WTC11 (cell line): Measurements from ENCODE around the gene PRKN.

Experiments
- CREB1 ChIP-seq: sonication (generic); formaldehyde crosslinking; IDR thresholded peaks from 2 replicates; pipeline ENCODE4 v1.8.0; 2023; ENCODE audit warnings: mild to moderate bottlenecking, missing genetic modification reagents
- CREM ChIP-seq: sonication (generic); formaldehyde crosslinking; IDR thresholded peaks from 2 replicates; pipeline ENCODE4 v1.8.1; 2022; ENCODE audit warnings: mild to moderate bottlenecking, missing genetic modification reagents, moderate library complexity
- CTCF ChIP-seq: fragments of 200-600 bp; IDR thresholded peaks from 2 replicates; pipeline ENCODE4 v1.8.0; 2022; ENCODE audit warnings: antibody characterized with exemption
- E2F5 ChIP-seq: sonication (generic); formaldehyde crosslinking; IDR thresholded peaks from 2 replicates; pipeline ENCODE4 v1.8.1; 2022; ENCODE audit warnings: mild to moderate bottlenecking, moderate library complexity, missing genetic modification reagents
- GABPB1 ChIP-seq: sonication (generic); formaldehyde crosslinking; IDR thresholded peaks from 2 replicates; pipeline ENCODE4 v1.8.1; 2023; ENCODE audit warnings: mild to moderate bottlenecking, missing genetic modification reagents
- JUN ChIP-seq: sonication (generic); formaldehyde crosslinking; IDR thresholded peaks from 2 replicates; pipeline ENCODE4 v1.8.0; 2023; ENCODE audit warnings: mild to moderate bottlenecking, missing genetic modification reagents
- PRDM15 ChIP-seq: sonication (generic); formaldehyde crosslinking; IDR thresholded peaks from 2 replicates; pipeline ENCODE4 v1.8.0; 2022; ENCODE audit warnings: missing genetic modification reagents
- RELA ChIP-seq: sonication (generic); formaldehyde crosslinking; IDR thresholded peaks from 2 replicates; pipeline ENCODE4 v1.8.1; 2022; ENCODE audit warnings: missing genetic modification reagents, mild to moderate bottlenecking, borderline replicate concordance
- SMAD4 ChIP-seq: sonication (generic); formaldehyde crosslinking; IDR thresholded peaks from 2 replicates; pipeline ENCODE4 v1.8.0; 2022; ENCODE audit warnings: mild to moderate bottlenecking, missing genetic modification reagents
- SP1 ChIP-seq: sonication (generic); formaldehyde crosslinking; conservative IDR thresholded peaks from 2 replicates; pipeline ENCODE4 v1.8.1; 2022; ENCODE audit warnings: missing genetic modification reagents
- ZNF121 ChIP-seq: sonication (generic); formaldehyde crosslinking; IDR thresholded peaks from 2 replicates; pipeline ENCODE4 v1.8.0; 2023; ENCODE audit warnings: missing genetic modification reagents

GRCh38 chr6:162753775-162754174 lies 26.2 kb upstream of the PRKN start:
- TF ChIP-seq SMAD4 (CRISPR knock-in tag) (no peak), CREM (CRISPR knock-in tag) (no peak), SP1 (CRISPR knock-in tag) (no peak), RELA (CRISPR knock-in tag) (no peak), PRDM15 (no peak), JUN (CRISPR knock-in tag) (no peak), GABPB1 (no peak), ZNF121 (CRISPR knock-in tag) (no peak), CTCF (no peak), CREB1 (no peak), E2F5 (CRISPR knock-in tag) (no peak)
